HEK293 (cell line): ENCODE measurements around the gene DCAF15.
A peak's percentile ranks its signal among the peaks of the same experiment; 100 is the strongest.

ENCODE experiments used
- AEBP2 ChIP-seq: fragments of 450-650 bp; formaldehyde crosslinking; IDR thresholded peaks from 2 replicates; pipeline ENCODE4 v1.5.1; 2016; ENCODE audit warnings: missing biosample characterization, missing genetic modification characterization, borderline replicate concordance
- GFI1B ChIP-seq: fragments of 450-650 bp; formaldehyde crosslinking; IDR thresholded peaks from 2 replicates; pipeline ENCODE4 v1.5.1; 2016; ENCODE audit warnings: missing biosample characterization, missing genetic modification characterization
- KLF16 ChIP-seq: fragments of 450-650 bp; formaldehyde crosslinking; IDR thresholded peaks from 2 replicates; pipeline ENCODE4 v1.5.1; 2017; ENCODE audit warnings: missing biosample characterization, missing genetic modification characterization
- KLF7 ChIP-seq: fragments of 450-650 bp; formaldehyde crosslinking; IDR thresholded peaks from 2 replicates; pipeline ENCODE4 v1.5.1; 2016; ENCODE audit warnings: missing biosample characterization, missing genetic modification characterization, borderline replicate concordance
- PRDM6 ChIP-seq: fragments of 450-650 bp; formaldehyde crosslinking; IDR thresholded peaks from 2 replicates; pipeline ENCODE4 v1.5.1; 2017; ENCODE audit warnings: missing biosample characterization, missing genetic modification characterization
- SETDB1 ChIP-seq: IDR thresholded peaks from one replicate; pipeline ENCODE4 v1.6.1; 2017; ENCODE audit warnings: mild to moderate bottlenecking, low read length, moderate library complexity, mixed read lengths; ENCODE audit not compliant: insufficient read length
- WT1 ChIP-seq: fragments of 450-650 bp; formaldehyde crosslinking; IDR thresholded peaks from 2 replicates; pipeline ENCODE4 v1.5.1; 2016; ENCODE audit warnings: missing biosample characterization, missing genetic modification characterization
- ZBTB1 ChIP-seq: fragments of 450-650 bp; formaldehyde crosslinking; IDR thresholded peaks from 2 replicates; pipeline ENCODE4 v1.5.1; 2016; ENCODE audit warnings: missing biosample characterization, missing genetic modification characterization
- ZBTB10 ChIP-seq: fragments of 450-650 bp; formaldehyde crosslinking; IDR thresholded peaks from 2 replicates; pipeline ENCODE4 v1.5.1; 2016; ENCODE audit warnings: missing biosample characterization, missing genetic modification characterization
- ZBTB49 ChIP-seq: fragments of 450-650 bp; formaldehyde crosslinking; IDR thresholded peaks from 2 replicates; pipeline ENCODE4 v1.5.1; 2016; ENCODE audit warnings: missing biosample characterization, missing genetic modification characterization, low read depth
- ZFP37 ChIP-seq: fragments of 450-650 bp; formaldehyde crosslinking; IDR thresholded peaks from 2 replicates; pipeline ENCODE4 v1.5.1; 2016; ENCODE audit warnings: missing biosample characterization, missing genetic modification characterization
- ZNF10 ChIP-seq: fragments of 450-650 bp; formaldehyde crosslinking; IDR thresholded peaks from 2 replicates; pipeline ENCODE4 v1.5.1; 2017; ENCODE audit warnings: missing biosample characterization, missing genetic modification characterization
- ZNF146 ChIP-seq: fragments of 450-650 bp; formaldehyde crosslinking; IDR thresholded peaks from 2 replicates; pipeline ENCODE4 v1.5.1; 2016; ENCODE audit warnings: missing biosample characterization, missing genetic modification characterization
- ZNF155 ChIP-seq: fragments of 450-650 bp; formaldehyde crosslinking; IDR thresholded peaks from 2 replicates; pipeline ENCODE4 v1.5.1; 2016; ENCODE audit warnings: missing biosample characterization, missing genetic modification characterization
- ZNF18 ChIP-seq: fragments of 450-650 bp; formaldehyde crosslinking; IDR thresholded peaks from 2 replicates; pipeline ENCODE4 v1.5.1; 2016; ENCODE audit warnings: missing biosample characterization, missing genetic modification characterization
- ZNF248 ChIP-seq: fragments of 450-650 bp; formaldehyde crosslinking; IDR thresholded peaks from 2 replicates; pipeline ENCODE4 v1.5.1; 2017; ENCODE audit warnings: missing biosample characterization, missing genetic modification characterization
- ZNF311 ChIP-seq: fragments of 450-650 bp; formaldehyde crosslinking; IDR thresholded peaks from 2 replicates; pipeline ENCODE4 v1.5.1; 2017; ENCODE audit warnings: missing biosample characterization, missing genetic modification characterization, borderline replicate concordance
- ZNF501 ChIP-seq: fragments of 450-650 bp; formaldehyde crosslinking; IDR thresholded peaks from 2 replicates; pipeline ENCODE4 v1.5.1; 2016; ENCODE audit warnings: missing biosample characterization, missing genetic modification characterization
- ZNF529 ChIP-seq: fragments of 450-650 bp; formaldehyde crosslinking; IDR thresholded peaks from 2 replicates; pipeline ENCODE4 v1.5.1; 2017; ENCODE audit warnings: missing genetic modification characterization, missing biosample characterization; ENCODE audit not compliant: insufficient replicate concordance
- ZNF530 ChIP-seq: fragments of 450-650 bp; formaldehyde crosslinking; IDR thresholded peaks from 2 replicates; pipeline ENCODE4 v1.5.1; 2016; ENCODE audit warnings: low read depth, missing biosample characterization, missing genetic modification characterization
- ZNF571 ChIP-seq: fragments of 450-650 bp; formaldehyde crosslinking; IDR thresholded peaks from 2 replicates; pipeline ENCODE4 v1.5.0; 2017; ENCODE audit warnings: missing biosample characterization, missing genetic modification characterization
- ZNF692 ChIP-seq: fragments of 450-650 bp; formaldehyde crosslinking; IDR thresholded peaks from 2 replicates; pipeline ENCODE4 v1.5.1; 2016; ENCODE audit warnings: missing biosample characterization, missing genetic modification characterization
- ZNF791 ChIP-seq: fragments of 450-650 bp; formaldehyde crosslinking; IDR thresholded peaks from 2 replicates; pipeline ENCODE4 v1.5.1; 2016; ENCODE audit warnings: missing biosample characterization, missing genetic modification characterization
- ZNF843 ChIP-seq: fragments of 450-650 bp; formaldehyde crosslinking; IDR thresholded peaks from 2 replicates; pipeline ENCODE4 v1.5.1; 2016; ENCODE audit warnings: missing biosample characterization, missing genetic modification characterization
- ZSCAN16 ChIP-seq: fragments of 450-650 bp; formaldehyde crosslinking; IDR thresholded peaks from 2 replicates; pipeline ENCODE4 v1.5.1; 2016; ENCODE audit warnings: missing biosample characterization, missing genetic modification characterization
- ZSCAN4 ChIP-seq: fragments of 450-650 bp; formaldehyde crosslinking; IDR thresholded peaks from 2 replicates; pipeline ENCODE4 v1.5.1; 2017; ENCODE audit warnings: missing biosample characterization, missing genetic modification characterization

DCAF15 gene

GRCh38 chr19:14005349-14006084, 53.2 kb downstream of the DCAF15 start (continued):
- TF ChIP-seq ZSCAN4 (no peak; the same call in 1 of the 2 replicates), ZNF571 (tag by site-specific recombination) (no peak), WT1 (tag by site-specific recombination) (peak; percentile 53), ZNF10 (tag by site-specific recombination) (no peak), KLF7 (tag by site-specific recombination) (0 out of 2 replicates have a peak, but pooled peaks have one; percentile 19), ZNF530 (tag by site-specific recombination) (no peak), ZBTB1 (tag by site-specific recombination) (no peak), GFI1B (tag by site-specific recombination) (no peak), ZNF791 (no peak), ZNF311 (no peak), PRDM6 (tag by site-specific recombination) (no peak), ZNF146 (tag by site-specific recombination) (peak; percentile 25; the same call in 1 of the 2 replicates), ZBTB49 (tag by site-specific recombination) (no peak), ZNF692 (tag by site-specific recombination) (no peak), ZNF248 (tag by site-specific recombination) (no peak), SETDB1 (no peak), ZNF501 (no peak), ZNF18 (tag by site-specific recombination) (no peak), ZSCAN16 (tag by site-specific recombination) (no peak), ZNF155 (tag by site-specific recombination) (no peak), ZNF843 (tag by site-specific recombination) (no peak), ZNF529 (no peak), ZFP37 (tag by site-specific recombination) (no peak), KLF16 (tag by site-specific recombination) (no peak), AEBP2 (no peak), ZBTB10 (tag by site-specific recombination) (0 out of 2 replicates have a peak, but pooled peaks have one; percentile 46)
